HepG2 (cell line): ENCODE measurements around the gene CHID1. TPM values are rescaled to one million over a fixed set of nuclear protein-coding genes. Genes with fewer than 3 reads are reported as not detected.

ENCODE experiments used
- ATF7 ChIP-seq, 2 experiments: fragments of 450-650 bp in 1 of 2; sonication (generic) in 1 of 2; formaldehyde crosslinking in 1 of 2; IDR thresholded peaks; 2 replicates each; pipeline versions ENCODE4 v1.4.0 to v1.6.1; 2016 to 2020; ENCODE audit warnings: antibody characterized with exemption in 1 of 2, mild to moderate bottlenecking in 1 of 2, missing genetic modification reagents in 1 of 2
- FLYWCH1 ChIP-seq: sonication (generic); formaldehyde crosslinking; IDR thresholded peaks from 2 replicates; pipeline ENCODE4 v1.8.1; 2023; ENCODE audit warnings: mild to moderate bottlenecking, missing genetic modification reagents
- FOXO1 ChIP-seq: sonication (generic); formaldehyde crosslinking; IDR thresholded peaks from 2 replicates; pipeline ENCODE4 v1.4.0; 2020; ENCODE audit warnings: missing genetic modification reagents
- LCORL ChIP-seq, 2 experiments: fragments of 450-650 bp in 1 of 2; sonication (generic) in 1 of 2; formaldehyde crosslinking in 1 of 2; IDR thresholded peaks; 2 replicates each; pipeline versions ENCODE4 v1.5.0 to v1.6.1; 2017 to 2020; ENCODE audit warnings: antibody characterized with exemption in 1 of 2, missing genetic modification reagents in 1 of 2
- MNT ChIP-seq: fragments of 450-650 bp; IDR thresholded peaks from 2 replicates; pipeline ENCODE4 v1.6.1; 2016
- NFKB2 ChIP-seq: sonication (generic); formaldehyde crosslinking; IDR thresholded peaks from 2 replicates; pipeline ENCODE4 v1.4.0; 2020; ENCODE audit warnings: missing genetic modification reagents, borderline replicate concordance
- PLRG1 ChIP-seq: fragments of 450-650 bp; conservative IDR thresholded peaks from 2 replicates; pipeline ENCODE4 v1.6.1; 2016
- RFX3 ChIP-seq: IDR thresholded peaks from 2 replicates; pipeline ENCODE4 v1.6.1; 2016; ENCODE audit warnings: missing biosample characterization, missing genetic modification reagents
- TBX2 ChIP-seq: sonication (generic); formaldehyde crosslinking; IDR thresholded peaks from 2 replicates; pipeline ENCODE4 v1.5.0; 2020; ENCODE audit warnings: missing genetic modification reagents, mild to moderate bottlenecking, borderline replicate concordance
- TEAD2 ChIP-seq: sonication (generic); formaldehyde crosslinking; IDR thresholded peaks from 2 replicates; pipeline ENCODE4 v1.9.0; 2021; ENCODE audit warnings: missing genetic modification reagents
- TRIM22 ChIP-seq: fragments of 450-650 bp; IDR thresholded peaks from 2 replicates; pipeline ENCODE4 v1.6.1; 2017
- ZKSCAN1 ChIP-seq: fragments of 150-350 bp; IDR thresholded peaks from 2 replicates; pipeline ENCODE4 v1.6.1; 2014; ENCODE audit warnings: low read length
- ZNF205 ChIP-seq: IDR thresholded peaks from 2 replicates; pipeline ENCODE4 v1.6.1; 2018; ENCODE audit warnings: missing biosample characterization, missing genetic modification reagents
- ZNF326 ChIP-seq: sonication (generic); formaldehyde crosslinking; IDR thresholded peaks from 2 replicates; pipeline ENCODE4 v1.4.0; 2020; ENCODE audit warnings: missing genetic modification reagents, borderline replicate concordance
- ZNF335 ChIP-seq: sonication (generic); formaldehyde crosslinking; IDR thresholded peaks from 2 replicates; pipeline ENCODE4 v1.4.0; 2020; ENCODE audit warnings: missing genetic modification reagents
- ZNF724P ChIP-seq: sonication (generic); formaldehyde crosslinking; IDR thresholded peaks from 2 replicates; pipeline ENCODE4 v1.8.0; 2022; ENCODE audit warnings: missing genetic modification reagents, borderline replicate concordance
- ZNF782 ChIP-seq: sonication (generic); formaldehyde crosslinking; IDR thresholded peaks from 2 replicates; pipeline ENCODE4 v1.4.0; 2020; ENCODE audit warnings: missing genetic modification reagents, mild to moderate bottlenecking, borderline replicate concordance
- ZSCAN12 ChIP-seq: sonication (generic); formaldehyde crosslinking; IDR thresholded peaks from 2 replicates; pipeline ENCODE4 v1.9.0; 2021; ENCODE audit warnings: mild to moderate bottlenecking, missing genetic modification reagents
- ZSCAN22 ChIP-seq: sonication (generic); formaldehyde crosslinking; IDR thresholded peaks from 2 replicates; pipeline ENCODE4 v1.4.0; 2020; ENCODE audit warnings: mild to moderate bottlenecking, missing genetic modification reagents
- polyA plus RNA-seq, 8 experiments: library from polyadenylated mRNA; depleted of rRNA in 3 of 8; stranded (reverse) in 7 of 8; unstranded in 1 of 8; fragments of >200 nt; fragmentation: Illumina TruSeq in 4 of 8; extraction: Trizol in 4 of 8; gene quantifications; 2 replicates each; pipeline versions ENCODE4 v1.2.1 to v1.2.3, GENCODE V29; 2011 to 2016; ENCODE audit warnings: low read depth in 4 of 8, missing spikeins in 1 of 8, mixed read lengths in 1 of 8; ENCODE audit not compliant: insufficient read depth in 1 of 8
- total RNA-seq, 5 experiments: library from RNA; depleted of rRNA; stranded (reverse); fragments of >200 nt; fragmentation: Illumina TruSeq; extraction: Trizol; gene quantifications; 2 replicates each; pipeline ENCODE4 v1.2.3, GENCODE V29; 2016; ENCODE audit warnings: low read depth in 1 of 5
- TF ChIP-seq, protein P1 (sequence below): sonication (generic); formaldehyde crosslinking; IDR thresholded peaks from 2 replicates; pipeline ENCODE4 v1.4.0; 2020; ENCODE audit warnings: missing genetic modification reagents, mild to moderate bottlenecking, borderline replicate concordance
- TF ChIP-seq, protein P2 (sequence below): sonication (generic); formaldehyde crosslinking; conservative IDR thresholded peaks from 2 replicates; pipeline ENCODE4 v1.8.1; 2023; ENCODE audit warnings: missing genetic modification reagents
- TF ChIP-seq, protein P3 (sequence below): sonication (generic); formaldehyde crosslinking; IDR thresholded peaks from 2 replicates; pipeline ENCODE4 v1.5.0; 2020; ENCODE audit warnings: missing genetic modification reagents, mild to moderate bottlenecking, borderline replicate concordance
- TF ChIP-seq, protein P4 (sequence below): IDR thresholded peaks from 2 replicates; pipeline ENCODE4 v1.6.1; 2018; ENCODE audit warnings: missing genetic modification reagents, mild to moderate bottlenecking, missing compliant biosample characterization

CHID1 gene
- total and polyA plus RNA-seq, 2 of the 13 experiments (the other 11 are each of a cell fraction or from before 2014, with no cell fraction given), result 65.1 to 93.6 TPM

- TF ChIP-seq, protein P1, sequence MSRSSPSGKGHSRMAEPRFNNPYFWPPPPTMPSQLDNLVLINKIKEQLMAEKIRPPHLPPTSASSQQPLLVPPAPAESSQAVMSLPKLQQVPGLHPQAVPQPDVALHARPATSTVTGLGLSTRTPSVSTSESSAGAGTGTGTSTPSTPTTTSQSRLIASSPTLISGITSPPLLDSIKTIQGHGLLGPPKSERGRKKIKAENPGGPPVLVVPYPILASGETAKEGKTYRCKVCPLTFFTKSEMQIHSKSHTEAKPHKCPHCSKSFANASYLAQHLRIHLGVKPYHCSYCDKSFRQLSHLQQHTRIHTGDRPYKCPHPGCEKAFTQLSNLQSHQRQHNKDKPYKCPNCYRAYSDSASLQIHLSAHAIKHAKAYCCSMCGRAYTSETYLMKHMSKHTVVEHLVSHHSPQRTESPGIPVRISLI (CRISPR knock-in tag), result no peak
- TF ChIP-seq ZNF205 (CRISPR knock-in tag), result 0 out of 2 replicates have a peak, but pooled peaks have one; percentile 35
- TF ChIP-seq, protein P2, sequence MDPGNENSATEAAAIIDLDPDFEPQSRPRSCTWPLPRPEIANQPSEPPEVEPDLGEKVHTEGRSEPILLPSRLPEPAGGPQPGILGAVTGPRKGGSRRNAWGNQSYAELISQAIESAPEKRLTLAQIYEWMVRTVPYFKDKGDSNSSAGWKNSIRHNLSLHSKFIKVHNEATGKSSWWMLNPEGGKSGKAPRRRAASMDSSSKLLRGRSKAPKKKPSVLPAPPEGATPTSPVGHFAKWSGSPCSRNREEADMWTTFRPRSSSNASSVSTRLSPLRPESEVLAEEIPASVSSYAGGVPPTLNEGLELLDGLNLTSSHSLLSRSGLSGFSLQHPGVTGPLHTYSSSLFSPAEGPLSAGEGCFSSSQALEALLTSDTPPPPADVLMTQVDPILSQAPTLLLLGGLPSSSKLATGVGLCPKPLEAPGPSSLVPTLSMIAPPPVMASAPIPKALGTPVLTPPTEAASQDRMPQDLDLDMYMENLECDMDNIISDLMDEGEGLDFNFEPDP (CRISPR knock-in tag), result no peak
- no peak for TF ChIP-seq PLRG1
- TF ChIP-seq ZNF782 (CRISPR knock-in tag), result no peak
- TF ChIP-seq TEAD2, result no peak
- TF ChIP-seq NFKB2 (CRISPR knock-in tag), result peak; percentile 71; the same call in 1 of the 2 replicates
- TF ChIP-seq FLYWCH1, result no peak
- TF ChIP-seq, protein P3, sequence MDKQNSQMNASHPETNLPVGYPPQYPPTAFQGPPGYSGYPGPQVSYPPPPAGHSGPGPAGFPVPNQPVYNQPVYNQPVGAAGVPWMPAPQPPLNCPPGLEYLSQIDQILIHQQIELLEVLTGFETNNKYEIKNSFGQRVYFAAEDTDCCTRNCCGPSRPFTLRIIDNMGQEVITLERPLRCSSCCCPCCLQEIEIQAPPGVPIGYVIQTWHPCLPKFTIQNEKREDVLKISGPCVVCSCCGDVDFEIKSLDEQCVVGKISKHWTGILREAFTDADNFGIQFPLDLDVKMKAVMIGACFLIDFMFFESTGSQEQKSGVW, result 0 out of 2 replicates have a peak, but pooled peaks have one; percentile 20
- TF ChIP-seq RFX3, result no peak
- TF ChIP-seq ZKSCAN1, result no peak
- no peak for TF ChIP-seq ZNF335 (CRISPR knock-in tag)
- TF ChIP-seq ZNF724P (CRISPR knock-in tag), result peak; percentile 60; the same call in 1 of the 2 replicates
- no peak for TF ChIP-seq ZNF326
- TF ChIP-seq FOXO1 (CRISPR knock-in tag), result no peak
- TF ChIP-seq TBX2 (CRISPR knock-in tag), result peak; percentile 66
- TF ChIP-seq ATF7 (IDR thresholded peaks at IDR 0.05), result no peak
- TF ChIP-seq ATF7 (CRISPR knock-in tag; IDR thresholded peaks at IDR 0.05), result no peak
- TF ChIP-seq MNT, result no peak
- no peak for TF ChIP-seq TRIM22
- TF ChIP-seq, protein P4, sequence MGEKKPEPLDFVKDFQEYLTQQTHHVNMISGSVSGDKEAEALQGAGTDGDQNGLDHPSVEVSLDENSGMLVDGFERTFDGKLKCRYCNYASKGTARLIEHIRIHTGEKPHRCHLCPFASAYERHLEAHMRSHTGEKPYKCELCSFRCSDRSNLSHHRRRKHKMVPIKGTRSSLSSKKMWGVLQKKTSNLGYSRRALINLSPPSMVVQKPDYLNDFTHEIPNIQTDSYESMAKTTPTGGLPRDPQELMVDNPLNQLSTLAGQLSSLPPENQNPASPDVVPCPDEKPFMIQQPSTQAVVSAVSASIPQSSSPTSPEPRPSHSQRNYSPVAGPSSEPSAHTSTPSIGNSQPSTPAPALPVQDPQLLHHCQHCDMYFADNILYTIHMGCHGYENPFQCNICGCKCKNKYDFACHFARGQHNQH (CRISPR knock-in tag), result no peak
- no peak for TF ChIP-seq ZSCAN22 (CRISPR knock-in tag)
- TF ChIP-seq ZSCAN12 (CRISPR knock-in tag), result no peak
- no peak for TF ChIP-seq LCORL (IDR thresholded peaks at IDR 0.05)
- TF ChIP-seq LCORL (CRISPR knock-in tag; IDR thresholded peaks at IDR 0.05), result peak; percentile 41; the same call in 1 of the 2 replicates
Observed at GRCh38 chr11:910589-911030, at the start of gene CHID1 (continued).
